B cell (primary cell): Measurements from ENCODE around the gene SRR. TPM values are rescaled to one million over a fixed set of nuclear protein-coding genes. Genes with fewer than 3 reads are reported as not detected.

ENCODE experiments used
- ATAC-seq: fragments of 200-7000 bp; cut with Tn5 transposase; one replicate; pipeline ENCODE4 v1.10.0; 2021; ENCODE audit warnings: low read depth, mild to moderate bottlenecking, moderate number of reproducible peaks, moderate library complexity
- CTCF ChIA-PET: fragments of 350-600 bp; sonication (Branson Sonifier 250); formaldehyde crosslinking; loops from one replicate; lab custom pipeline; 2021; ENCODE audit warnings: antibody characterized with exemption, inconsistent platforms; lab: Charles Lee
- POLR2A ChIA-PET: fragments of 350-600 bp; sonication (Branson Sonifier 250); formaldehyde crosslinking; loops from one replicate; lab custom pipeline; 2021; ENCODE audit warnings: antibody characterized with exemption; lab: Charles Lee
- DNase-seq: peaks from one replicate; pipeline ENCODE4 v3.0.0; 2013
- H2AFZ ChIP-seq: 2 replicates; pipeline ENCODE4 v1.6.1; 2012; ENCODE audit warnings: mild to moderate bottlenecking, low read depth, low read length; ENCODE audit not compliant: insufficient read depth, poor library complexity, severe bottlenecking
- H3K27ac ChIP-seq, 2 donors: 1 replicate in 1 of 2; 2 replicates in 1 of 2; pipeline ENCODE4 v1.5.1; 2012 to 2013; ENCODE audit warnings: low read length in 2 of 2, mild to moderate bottlenecking in 2 of 2, moderate library complexity in 1 of 2
- H3K27me3 ChIP-seq, 4 experiments: fragments of 200-600 bp in 1 of 4; sonication (generic) in 1 of 4; replicated peaks in 1 of 4; 1 replicate in 2 of 4; 2 replicates in 2 of 4; pipeline versions ENCODE4 v1.6.1 to v1.7.0; 2013 to 2016; ENCODE audit warnings: low read length in 3 of 4, mild to moderate bottlenecking in 2 of 4, mixed read lengths in 1 of 4, moderate library complexity in 1 of 4; ENCODE audit not compliant: insufficient read depth in 4 of 4, control insufficient read depth in 3 of 4; ENCODE audit errors: control extremely low read depth in 1 of 4
- H3K36me3 ChIP-seq, 2 experiments: replicated peaks in 1 of 2; 1 replicate in 1 of 2; 2 replicates in 1 of 2; pipeline versions ENCODE4 v1.6.1 to v1.7.1; 2013; ENCODE audit warnings: low read length in 1 of 2; ENCODE audit not compliant: insufficient read depth in 2 of 2, control insufficient read depth in 1 of 2; ENCODE audit errors: control extremely low read depth in 1 of 2, extremely low read depth in 1 of 2
- H3K4me1 ChIP-seq, 2 donors: fragments of 200-600 bp in 1 of 2; sonication (generic) in 1 of 2; 1 replicate in 1 of 2; 2 replicates in 1 of 2; pipeline versions ENCODE4 v1.5.1 to v1.6.1; 2013 to 2017; ENCODE audit warnings: low read length in 2 of 2; ENCODE audit not compliant: control insufficient read depth in 2 of 2, insufficient read depth in 2 of 2
- H3K4me2 ChIP-seq: replicated peaks from 2 replicates; pipeline ENCODE3; 2012; ENCODE audit warnings: mild to moderate bottlenecking, low read depth, low read length; ENCODE audit not compliant: poor library complexity, severe bottlenecking
- H3K4me3 ChIP-seq, 5 experiments: fragments of 200-600 bp in 1 of 5; sonication (generic) in 1 of 5; 1 replicate in 3 of 5; 2 replicates in 2 of 5; pipeline versions ENCODE4 v1.5.1 to v1.7.0; 2011 to 2016; ENCODE audit warnings: low read length in 4 of 5, mild to moderate bottlenecking in 4 of 5, low read depth in 2 of 5, control low read depth in 1 of 5, moderate library complexity in 1 of 5; ENCODE audit not compliant: insufficient read depth in 1 of 5; ENCODE audit errors: control extremely low read depth in 1 of 5, extremely low read depth in 1 of 5
- H3K79me2 ChIP-seq: fragments of 200-600 bp; sonication (generic); one replicate; pipeline ENCODE4 v1.6.0; 2016; ENCODE audit warnings: low read length; ENCODE audit not compliant: control insufficient read depth, insufficient read depth
- H3K9ac ChIP-seq: fragments of 200-600 bp; sonication (generic); 2 replicates; pipeline ENCODE4 v1.6.1; 2017; ENCODE audit warnings: mild to moderate bottlenecking, low read length, moderate library complexity
- H3K9me3 ChIP-seq, 3 donors: one replicate each; pipeline versions ENCODE4 v1.6.1 to v1.7.1; 2013; ENCODE audit warnings: low read length in 2 of 3; ENCODE audit not compliant: control insufficient read depth in 2 of 3, insufficient read depth in 1 of 3; ENCODE audit errors: control extremely low read depth in 1 of 3
- H4K20me1 ChIP-seq: 2 replicates; pipeline ENCODE4 v1.6.0; 2012; ENCODE audit warnings: mild to moderate bottlenecking, low read length; ENCODE audit not compliant: insufficient read depth, control insufficient read depth, poor library complexity, severe bottlenecking
- H3K27ac Mint-ChIP-seq: one replicate; pipeline ENCODE4 v1.8.0; 2021; ENCODE audit warnings: mixed read lengths
- H3K27me3 Mint-ChIP-seq: one replicate; pipeline ENCODE4 v1.8.0; 2021; ENCODE audit warnings: mixed read lengths
- H3K4me1 Mint-ChIP-seq: one replicate; pipeline ENCODE4 v1.8.0; 2021; ENCODE audit warnings: mixed read lengths
- H3K4me3 Mint-ChIP-seq: one replicate; pipeline ENCODE4 v1.8.0; 2021; ENCODE audit warnings: mixed read lengths
- H3K9me3 Mint-ChIP-seq: one replicate; pipeline ENCODE4 v1.8.0; 2022; ENCODE audit warnings: mixed read lengths; ENCODE audit not compliant: insufficient read depth
- CTCF ChIP-seq: fragments of 200-600 bp; IDR thresholded peaks from one replicate; pipeline ENCODE4 v1.8.0; 2022; ENCODE audit warnings: antibody characterized with exemption, mild to moderate bottlenecking
- EZH2 ChIP-seq: IDR thresholded peaks from 2 replicates; pipeline ENCODE4 v1.6.1; 2012; ENCODE audit warnings: borderline replicate concordance, low read depth, mild to moderate bottlenecking, moderate library complexity, low read length; ENCODE audit not compliant: insufficient read depth, poor library complexity, severe bottlenecking
- WGBS: methylation state at CpG from one replicate; pipeline ENCODE4 v1.1.5; 2013; ENCODE audit warnings: missing lambda C conversion rate; ENCODE audit not compliant: insufficient coverage; 5-methylcytosine and 5-hydroxymethylcytosine counted together
- intact Hi-C: fragments of 100-400 bp; cut with micrococcal nuclease; formaldehyde crosslinking; loops from one replicate; pipeline ENCODE4 v1.10.0; 2022
- polyA plus RNA-seq: library from polyadenylated mRNA; depleted of rRNA; stranded (reverse); fragments of >200 nt; gene quantifications from 2 replicates; pipeline ENCODE4 v1.2.3, GENCODE V29; 2012
- total RNA-seq, 2 donors: library from RNA; stranded (reverse); fragments of 120-200 nt in 1 of 2; gene quantifications; 1 replicate in 1 of 2; 2 replicates in 1 of 2; pipeline versions ENCODE4 v1.2.3 to v1.2.4, GENCODE V29; 2013 to 2022

SRR gene
- total and polyA plus RNA-seq, 2 donors (not counting 1 experiment from before 2014, with no cell fraction given): 2.6 to 5.1 TPM

DNA sequence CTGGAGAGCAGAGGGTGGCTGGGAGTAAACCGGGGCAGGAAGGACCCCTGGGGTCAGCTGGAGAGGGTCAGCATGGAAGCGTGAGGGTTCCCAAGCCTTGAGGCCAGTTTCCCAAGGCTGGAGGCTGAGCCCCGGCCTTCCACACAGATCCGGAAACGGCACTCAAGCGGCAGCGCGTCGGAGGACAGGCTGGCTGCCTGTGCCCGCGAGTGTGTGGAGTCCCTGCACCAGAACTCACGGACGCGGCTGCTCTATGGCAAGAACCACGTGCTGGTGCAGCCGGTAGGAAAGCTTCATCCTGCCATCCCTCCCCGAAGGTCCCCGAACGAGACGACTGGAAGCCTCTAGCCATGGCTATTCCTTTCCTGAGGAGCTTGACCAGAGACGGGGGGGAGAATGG lies 59.6 kb downstream of the SRR start:
- POLR2A ChIA-PET: no interaction called here
- intact Hi-C loops: no loop called here
- no peak for DNase-seq
- CTCF ChIA-PET: interaction anchor here (1.3 kb wide), 1 partner anchor 52 kb away, joined by 3 read pairs; no protein-coding TSS in a partner anchor
- TF ChIP-seq CTCF (no peak), EZH2 (no peak)
- no peaks in the 10 kb centered on the region for H3K4me1 Mint-ChIP-seq
- H3K27ac Mint-ChIP-seq: no peak overlapping the region
- no peaks in the 10 kb centered on the region for H3K9me3 Mint-ChIP-seq
- Histone ChIP-seq H3K9me3 (no peaks in the 10 kb centered on the region), H4K20me1 (no peaks in the 10 kb centered on the region), H3K36me3 (peaks cover 0 to 17% of the 10 kb centered on the region in 2 experiments), H2AFZ (no peak overlapping the region), H3K4me1 (no peaks in the 10 kb centered on the region), H3K4me2 (no peak overlapping the region), H3K9ac (no peak overlapping the region), H3K27me3 (no peaks in the 10 kb centered on the region), H3K27ac (no peak overlapping the region), H3K4me3 (no peak overlapping the region), H3K79me2 (no peaks in the 10 kb centered on the region)
- H3K27me3 Mint-ChIP-seq: no peaks in the 10 kb centered on the region
- 96% methylated on average over 21 of the region's 21 CpGs for WGBS
- H3K4me3 Mint-ChIP-seq: no peak overlapping the region
- no peak for ATAC-seq

- CTCF ChIA-PET: interaction anchor here (1.3 kb wide), 1 partner anchor 51 kb away, joined by 3 read pairs; no protein-coding TSS in a partner anchor
- H3K4me3 Mint-ChIP-seq: no peak overlapping the region
- no peak overlapping the region for H3K4me2 ChIP-seq
- no peaks in the 10 kb centered on the region for H3K9me3 ChIP-seq
- no peaks in the 10 kb centered on the region for H3K4me1 ChIP-seq
- no peaks in the 10 kb centered on the region for H3K79me2 ChIP-seq
- H3K9ac ChIP-seq: no peak overlapping the region
- intact Hi-C loops: no loop called here
- no peaks in the 10 kb centered on the region for H3K27me3 Mint-ChIP-seq
- DNase-seq: no peak
- no peaks in the 10 kb centered on the region for H3K27me3 ChIP-seq
- ATAC-seq: no peak
- no peak overlapping the region for H3K27ac ChIP-seq
- POLR2A ChIA-PET: no interaction called here
- no peak overlapping the region for H3K27ac Mint-ChIP-seq
- peaks cover 0 to 17% of the 10 kb centered on the region in 2 experiments for H3K36me3 ChIP-seq
- H3K4me1 Mint-ChIP-seq: no peaks in the 10 kb centered on the region
- no peak overlapping the region for H3K4me3 ChIP-seq
- WGBS: 94% methylated on average over 26 of the region's 26 CpGs
- H2AFZ ChIP-seq: no peak overlapping the region
- no peaks in the 10 kb centered on the region for H3K9me3 Mint-ChIP-seq
- TF ChIP-seq EZH2 (no peak), CTCF (no peak)
- H4K20me1 ChIP-seq: no peaks in the 10 kb centered on the region
Measured at GRCh38 chr17:2363851-2364762, 60.4 kb downstream of the SRR start.
